Urinary bladder (tissue), 4 donors: Measurements from ENCODE around the gene CRMP1. TPM values are rescaled to one million over a fixed set of nuclear protein-coding genes. Genes with fewer than 3 reads are reported as not detected.

Experiments
- DNase-seq: peaks from one replicate; pipeline ENCODE4 v3.0.0-alpha.2; 2015; ENCODE audit errors: extremely low spot score
- H3K27ac ChIP-seq: one replicate; pipeline ENCODE4 v1.5.1; 2013; ENCODE audit warnings: low read depth, mild to moderate bottlenecking, moderate library complexity
- H3K36me3 ChIP-seq: one replicate; pipeline ENCODE4 v1.6.1; 2013; ENCODE audit warnings: mild to moderate bottlenecking, moderate library complexity; ENCODE audit not compliant: insufficient read depth
- H3K4me1 ChIP-seq: one replicate; pipeline ENCODE4 v1.6.1; 2013; ENCODE audit warnings: mild to moderate bottlenecking, moderate library complexity; ENCODE audit not compliant: insufficient read depth
- H3K4me3 ChIP-seq: one replicate; pipeline ENCODE4 v1.5.1; 2013; ENCODE audit warnings: low read depth, low read length
- WGBS: extraction: QIAGEN DNeasy Blood & Tissue Kit; methylation state at CpG from one replicate; pipeline ENCODE4 v1.1.7; 2013; 5-methylcytosine and 5-hydroxymethylcytosine counted together
- polyA plus RNA-seq: library from polyadenylated mRNA; stranded (reverse); fragments of 200-250 nt; gene quantifications from one replicate; pipeline ENCODE4 v1.2.3, GENCODE V29; 2013
- total RNA-seq: library from RNA; depleted of rRNA; stranded (reverse); fragments of >200 nt; gene quantifications from one replicate; pipeline ENCODE4 v1.2.3, GENCODE V29; 2014
- donor health status: healthy with polysubstance abuse.
- donor health status: healthy.

CRMP1 gene
- total and polyA plus RNA-seq, 2 donors, result 12.1 to 15.8 TPM

DNA sequence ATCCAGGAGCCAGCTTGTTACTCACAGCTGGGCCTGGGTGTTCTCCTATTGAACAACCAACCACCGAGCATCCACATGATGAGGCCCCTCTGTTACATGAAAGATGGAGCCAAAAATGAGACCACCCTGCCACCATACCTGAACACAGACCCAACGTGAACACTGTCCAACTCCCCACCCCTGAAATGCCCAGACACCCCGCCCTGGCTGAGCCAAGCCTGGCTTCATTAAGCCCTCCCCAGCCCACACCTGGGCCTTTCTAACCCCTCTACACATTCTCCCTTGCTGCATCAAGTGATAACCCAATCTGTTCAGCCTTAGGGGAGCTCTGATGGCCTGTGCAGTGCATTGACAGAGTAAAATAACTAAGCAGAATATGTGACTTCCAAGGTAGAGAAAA is 101.2 kb downstream of the CRMP1 start:
- Histone ChIP-seq H3K4me3 (no peak overlapping the region), H3K27ac (no peak overlapping the region), H3K36me3 (no peaks in the 10 kb centered on the region), H3K4me1 (no peaks in the 10 kb centered on the region)
- WGBS, result 91% methylated on average over 3 of the region's 3 CpGs
- no peak for DNase-seq

DNA sequence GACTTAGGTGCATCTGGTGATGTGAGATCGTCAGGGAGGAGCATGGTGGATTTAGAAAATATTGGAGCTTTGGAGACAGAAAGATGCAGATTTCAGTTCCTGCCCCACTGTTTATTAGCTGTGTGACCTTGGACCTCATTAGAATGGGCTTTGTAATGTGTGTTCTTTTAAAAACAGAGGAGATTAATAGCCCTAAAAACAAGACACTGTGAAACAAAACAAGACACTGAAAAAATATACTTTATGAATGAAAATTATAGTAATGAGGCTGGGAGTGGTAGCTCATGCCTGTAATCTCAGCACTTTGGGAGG is 102.4 kb downstream of the CRMP1 start:
- DNase-seq, result no peak
- Histone ChIP-seq H3K36me3 (no peaks in the 10 kb centered on the region), H3K4me3 (no peak overlapping the region), H3K4me1 (no peaks in the 10 kb centered on the region), H3K27ac (no peak overlapping the region)
- 45% methylated on average over 1 of the region's 1 CpG for WGBS

DNA sequence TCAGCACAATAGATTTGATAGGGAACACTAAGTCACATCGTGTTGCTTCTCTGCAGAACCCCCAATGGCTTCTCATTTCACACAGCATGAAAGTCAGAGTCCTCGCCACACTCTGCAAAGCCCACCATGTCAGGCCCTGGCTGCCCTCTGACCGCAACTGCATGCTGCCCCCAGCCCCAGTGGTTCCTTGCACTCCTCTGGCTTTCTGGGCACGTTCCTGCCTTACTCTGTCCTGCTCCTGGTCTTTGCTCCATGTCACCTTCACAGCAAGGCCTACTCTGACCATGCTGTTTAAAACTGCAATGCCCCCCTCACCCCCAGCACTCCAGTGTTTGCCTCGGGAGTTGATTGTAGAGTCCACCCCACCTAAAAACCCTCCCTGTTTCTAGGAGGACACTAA is 103.7 kb downstream of the CRMP1 start:
- Histone ChIP-seq H3K4me1 (no peaks in the 10 kb centered on the region), H3K36me3 (no peaks in the 10 kb centered on the region), H3K27ac (no peak overlapping the region), H3K4me3 (no peak overlapping the region)
- WGBS, result 88% methylated on average over 5 of the region's 5 CpGs
- no peak for DNase-seq

DNA sequence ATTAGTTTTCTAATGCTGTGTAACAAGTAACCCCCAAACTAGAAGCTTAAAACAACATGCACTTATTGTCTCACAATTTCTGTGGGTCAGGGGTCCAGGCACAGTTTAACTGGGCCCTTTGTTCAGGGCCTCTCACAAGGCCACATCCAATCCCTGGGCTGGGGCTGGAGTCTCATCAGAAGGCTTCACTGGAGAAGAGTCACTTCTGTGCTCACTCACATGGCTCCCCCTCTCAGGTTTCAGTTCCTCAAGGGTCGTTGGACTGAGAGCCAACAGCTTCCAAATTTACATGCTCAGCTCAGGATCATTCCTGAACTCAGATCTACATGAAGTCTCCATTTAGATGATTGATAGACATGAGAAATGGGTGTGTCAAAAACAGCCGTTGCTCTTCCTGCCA is 104.7 kb downstream of the CRMP1 start:
- no peaks in the 10 kb centered on the region for H3K36me3 ChIP-seq
- H3K4me3 ChIP-seq, result no peak overlapping the region
- no peaks in the 10 kb centered on the region for H3K4me1 ChIP-seq
- H3K27ac ChIP-seq, result no peak overlapping the region
- no peak for DNase-seq
- 57% methylated on average over 2 of the region's 2 CpGs for whole genome bisulfite sequencing

DNA sequence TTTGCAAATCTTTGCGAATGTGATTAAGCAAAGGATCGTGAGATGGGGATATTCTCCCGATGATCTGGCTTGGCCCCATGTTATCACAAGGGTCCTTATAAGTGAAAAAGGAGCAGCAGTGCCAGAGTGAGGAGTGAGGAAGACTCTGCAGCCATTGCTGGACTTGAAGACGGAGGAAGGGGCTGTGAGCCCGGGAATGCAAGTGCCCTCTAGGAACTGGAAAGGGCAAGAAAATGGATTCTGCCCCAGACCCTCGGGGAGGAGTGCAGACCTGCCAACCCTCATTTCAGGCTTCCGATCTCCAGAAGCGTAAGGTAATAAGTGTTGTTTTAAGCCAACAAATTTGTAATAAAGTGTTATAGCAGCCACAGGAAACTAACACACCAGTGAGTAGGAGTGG is 105.6 kb downstream of the CRMP1 start:
- Histone ChIP-seq H3K4me3 (no peak overlapping the region), H3K4me1 (no peaks in the 10 kb centered on the region), H3K36me3 (no peaks in the 10 kb centered on the region), H3K27ac (no peak overlapping the region)
- 95% methylated on average over 8 of the region's 8 CpGs for WGBS
- no peak for DNase-seq

DNA sequence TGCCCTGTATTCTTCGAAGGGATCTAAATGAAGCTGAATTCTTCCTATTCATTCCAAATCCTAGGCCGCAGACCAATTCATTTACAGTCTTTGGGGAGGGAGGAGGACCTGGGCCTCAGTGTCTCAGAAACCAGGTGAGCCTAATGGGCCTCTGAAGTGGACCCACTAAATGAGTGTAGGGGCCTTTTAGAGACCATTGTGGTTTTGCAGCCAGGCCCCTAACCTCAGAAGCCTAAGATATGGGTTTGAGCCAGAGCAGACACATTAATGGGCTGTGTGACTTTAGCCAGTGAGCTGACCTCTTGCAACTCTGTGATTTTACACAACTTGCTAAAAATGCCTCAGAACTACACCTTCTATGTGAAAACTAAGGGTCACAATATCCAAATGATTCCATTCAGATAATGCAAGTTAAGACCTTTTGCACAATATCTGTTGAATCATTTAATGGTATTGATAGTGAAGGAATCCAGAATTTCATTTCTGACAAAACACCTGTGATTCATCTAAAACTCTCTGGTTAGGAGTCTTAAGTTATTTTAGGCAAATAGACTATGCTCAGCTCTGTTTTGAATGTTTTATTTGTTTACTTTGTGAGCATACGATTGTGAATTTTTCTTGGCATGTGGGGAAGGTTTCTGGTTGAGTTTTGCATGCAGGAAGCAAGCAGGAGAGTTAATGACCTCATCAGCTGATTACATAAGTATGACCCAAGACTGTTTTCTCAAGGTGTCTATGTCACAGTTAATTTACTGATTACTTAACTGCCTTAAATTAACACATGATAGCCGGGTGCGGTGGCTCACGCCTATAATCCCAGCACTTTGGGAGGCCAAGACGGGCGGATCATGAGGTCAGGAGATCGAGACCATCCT is 106.8 kb downstream of the CRMP1 start:
- DNase-seq, result no peak
- Histone ChIP-seq H3K36me3 (no peaks in the 10 kb centered on the region), H3K4me1 (no peaks in the 10 kb centered on the region), H3K27ac (no peak overlapping the region), H3K4me3 (no peak overlapping the region)
- WGBS, result 72% methylated on average over 9 of the region's 9 CpGs

DNA sequence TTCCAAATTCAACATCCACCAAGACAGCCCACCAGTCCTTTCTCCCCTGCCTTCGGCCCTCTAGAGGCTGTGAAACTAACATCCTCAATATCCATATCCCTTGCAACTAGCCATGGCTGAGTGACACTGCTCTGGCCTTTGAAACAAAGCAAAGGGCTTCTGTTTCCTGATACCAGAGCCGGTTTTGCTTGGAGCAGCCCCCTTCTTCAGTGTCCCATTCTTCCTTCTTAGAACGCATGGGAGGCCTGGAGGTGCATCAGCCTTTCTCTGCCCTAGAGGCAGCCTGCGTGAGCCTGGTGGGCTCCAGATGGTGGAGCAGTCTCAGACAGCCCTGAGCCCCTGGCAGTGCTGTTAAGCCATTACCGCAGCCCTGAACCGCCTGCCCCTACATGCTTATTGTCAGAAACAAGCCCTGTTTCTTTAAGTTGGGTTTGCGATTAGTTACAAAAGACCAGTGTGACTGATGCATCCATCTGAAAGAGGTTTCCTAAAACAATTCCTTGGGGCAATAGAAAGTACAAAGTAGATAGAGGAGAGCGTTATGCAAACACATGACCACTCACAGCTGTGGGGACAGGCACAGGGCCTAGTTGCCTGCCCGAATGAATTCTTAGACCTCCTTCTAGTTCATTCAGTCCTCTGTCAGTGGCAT is 107.8 kb downstream of the CRMP1 start:
- no peak for DNase-seq
- no peaks in the 10 kb centered on the region for H3K4me1 ChIP-seq
- no peak overlapping the region for H3K4me3 ChIP-seq
- no peak overlapping the region for H3K27ac ChIP-seq
- no peaks in the 10 kb centered on the region for H3K36me3 ChIP-seq
- 81% methylated on average over 9 of the region's 9 CpGs for WGBS

DNA sequence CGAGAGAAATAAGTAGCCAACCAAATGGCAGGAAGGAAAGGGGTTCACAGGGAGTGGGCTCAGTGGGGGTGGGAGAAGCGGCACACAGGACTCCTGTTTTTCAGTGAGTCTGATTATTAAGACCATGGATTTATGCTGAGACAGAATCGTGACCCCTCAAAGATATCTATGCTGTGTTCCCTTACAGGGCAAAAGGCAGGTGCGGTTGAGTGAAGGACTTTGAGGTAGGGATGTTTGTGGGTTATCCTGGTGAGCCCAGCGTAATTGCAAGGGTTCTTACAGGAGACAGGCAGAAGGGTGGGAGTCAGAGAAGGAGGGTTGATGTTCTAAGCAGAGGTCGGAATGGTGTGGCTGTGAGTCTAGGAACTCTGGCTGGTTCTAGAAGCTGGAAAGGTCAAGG is 108.9 kb downstream of the CRMP1 start:
- no peak overlapping the region for H3K4me3 ChIP-seq
- H3K4me1 ChIP-seq, result no peaks in the 10 kb centered on the region
- no peak overlapping the region for H3K27ac ChIP-seq
- no peak for DNase-seq
- H3K36me3 ChIP-seq, result no peaks in the 10 kb centered on the region
- WGBS, result 88% methylated on average over 6 of the region's 6 CpGs

DNA sequence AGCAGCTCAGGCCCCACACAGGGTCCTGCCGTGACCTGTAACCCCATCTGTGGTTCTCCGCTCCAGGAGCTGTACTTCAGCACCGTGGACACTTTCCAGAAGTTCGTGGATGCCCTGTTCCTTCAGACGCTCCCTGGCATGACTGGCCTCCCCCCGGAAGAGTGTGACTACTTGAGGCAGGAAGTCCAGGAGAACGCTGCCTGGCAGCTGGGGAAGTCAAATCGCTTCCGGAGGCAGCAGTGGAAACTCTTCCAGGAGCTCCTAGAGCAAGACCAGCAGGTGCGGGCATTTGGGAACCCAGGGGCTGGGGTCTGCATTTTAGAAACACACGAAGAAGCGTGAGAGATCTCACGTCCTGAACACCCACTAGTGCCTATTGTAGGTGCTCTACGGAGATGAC is 109.4 kb downstream of the CRMP1 start:
- Histone ChIP-seq H3K4me1 (no peaks in the 10 kb centered on the region), H3K36me3 (no peaks in the 10 kb centered on the region), H3K27ac (no peak overlapping the region), H3K4me3 (no peak overlapping the region)
- WGBS, result 86% methylated on average over 14 of the region's 14 CpGs
- no peak for DNase-seq

DNA sequence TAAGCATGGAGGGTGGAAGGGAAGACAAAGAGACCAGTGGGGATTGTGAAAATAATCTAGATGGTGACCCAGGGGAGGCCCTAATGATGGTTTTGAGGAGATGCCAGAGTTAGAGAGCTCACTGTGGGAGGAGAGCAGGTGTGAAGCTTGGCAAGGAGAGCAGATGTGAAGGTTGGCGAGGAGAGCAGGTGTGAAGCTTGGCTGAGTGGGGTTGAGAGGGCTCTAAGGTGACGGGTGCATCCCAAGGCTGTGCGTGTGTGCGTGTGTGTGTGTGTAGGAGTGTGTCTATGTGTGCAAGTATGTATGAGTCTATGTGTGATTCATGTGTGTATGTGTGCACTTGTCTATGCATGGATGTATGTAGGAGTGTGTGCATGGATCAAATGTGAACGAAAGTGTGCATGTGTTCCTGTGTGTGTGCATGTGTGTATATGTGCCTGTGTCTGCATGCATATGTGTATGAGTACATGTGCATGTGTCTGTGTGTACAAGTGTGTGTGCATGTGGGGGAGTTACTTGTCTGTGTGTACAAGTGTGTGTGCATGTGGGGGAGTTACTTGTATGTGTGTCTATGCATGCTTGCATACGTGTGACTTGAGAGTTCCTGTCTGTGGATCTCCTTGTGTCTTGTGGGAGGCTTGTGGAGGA is 109.9 kb downstream of the CRMP1 start:
- no peak overlapping the region for H3K27ac ChIP-seq
- DNase-seq, result no peak
- no peaks in the 10 kb centered on the region for H3K4me1 ChIP-seq
- WGBS, result 93% methylated on average over 6 of the region's 6 CpGs
- no peak overlapping the region for H3K4me3 ChIP-seq
- H3K36me3 ChIP-seq, result no peaks in the 10 kb centered on the region

DNA sequence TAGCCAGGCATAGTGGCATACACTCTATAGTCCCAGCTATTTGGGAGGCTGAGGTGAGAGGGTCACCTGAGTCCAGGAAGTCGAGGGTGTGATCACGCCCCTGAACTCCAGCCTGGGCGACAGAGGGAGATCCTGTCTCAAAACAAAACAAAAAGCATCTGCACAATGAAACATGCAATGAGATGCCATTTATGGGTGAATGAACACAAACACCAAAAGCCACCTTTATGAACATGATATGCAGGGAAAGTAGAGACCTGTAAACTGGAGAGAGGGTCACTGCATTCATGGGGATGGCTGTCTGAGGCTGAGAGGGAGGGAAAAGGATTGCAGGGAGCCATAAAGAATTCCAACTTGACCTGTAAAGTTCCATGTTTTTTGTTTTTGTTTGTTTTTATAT is 111.2 kb downstream of the CRMP1 start:
- Histone ChIP-seq H3K36me3 (no peaks in the 10 kb centered on the region), H3K4me1 (no peaks in the 10 kb centered on the region), H3K4me3 (no peak overlapping the region), H3K27ac (no peak overlapping the region)
- no peak for DNase-seq
- 90% methylated on average over 3 of the region's 3 CpGs for WGBS

DNA sequence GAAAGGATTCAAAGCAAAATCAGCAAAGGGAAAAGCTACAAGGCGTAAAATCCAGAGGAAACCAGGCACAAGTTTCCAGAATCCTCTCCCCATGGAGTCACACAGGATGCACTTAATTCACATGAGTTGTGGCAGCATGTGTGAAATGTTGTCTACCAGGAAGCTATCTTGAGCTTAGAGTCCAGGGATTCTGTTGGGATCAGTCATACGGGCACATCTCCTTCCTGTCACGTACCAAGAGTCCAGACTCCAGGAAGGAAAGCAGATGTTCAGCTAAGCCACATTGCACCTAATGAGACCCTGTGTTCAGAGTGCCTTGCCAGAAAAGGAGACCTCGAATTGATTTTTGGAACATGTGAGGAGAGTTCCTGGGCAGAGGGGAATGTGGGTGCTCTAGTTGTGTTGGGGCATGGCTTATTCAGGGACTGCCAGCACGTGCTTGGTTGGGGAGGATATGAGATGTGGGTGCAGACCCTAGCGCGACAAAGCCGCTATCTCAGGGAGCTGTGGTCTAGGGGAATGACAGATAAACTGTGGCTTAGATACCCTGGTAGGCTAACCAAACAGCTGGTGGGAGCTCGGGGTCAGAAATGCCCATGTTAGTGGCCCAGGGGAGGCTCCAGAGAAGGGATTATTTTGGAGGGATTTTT is 111.9 kb downstream of the CRMP1 start:
- Histone ChIP-seq H3K27ac (no peak overlapping the region), H3K4me1 (no peaks in the 10 kb centered on the region), H3K4me3 (no peak overlapping the region), H3K36me3 (peaks cover 2% of the 10 kb centered on the region)
- 91% methylated on average over 9 of the region's 9 CpGs for WGBS
- DNase-seq, result no peak

DNA sequence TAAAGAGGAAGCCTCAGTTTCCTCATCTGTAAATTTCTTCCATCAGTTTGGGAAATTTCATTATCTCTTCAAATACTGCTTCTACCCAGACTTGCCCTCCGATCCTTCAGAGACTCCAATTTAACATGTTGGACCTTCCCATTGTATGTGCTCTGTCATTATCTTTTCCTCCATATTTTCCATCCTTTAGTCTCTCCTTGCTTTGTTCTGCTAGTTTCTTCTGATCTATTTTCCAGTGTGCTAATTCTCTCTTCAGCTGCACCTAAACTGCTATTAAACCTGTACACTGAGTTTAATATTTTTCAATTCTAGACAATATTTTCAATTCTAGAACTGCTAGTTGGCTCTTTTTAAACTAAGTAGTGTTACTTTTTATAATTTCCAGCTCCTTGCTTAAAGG is 116.4 kb downstream of the CRMP1 start:
- H3K4me3 ChIP-seq, result no peak overlapping the region
- no peak for DNase-seq
- peaks cover 2% of the 10 kb centered on the region for H3K36me3 ChIP-seq
- no peaks in the 10 kb centered on the region for H3K4me1 ChIP-seq
- 100% methylated on average over 1 of the region's 1 CpG for WGBS
- no peak overlapping the region for H3K27ac ChIP-seq
